Esophagus (tissue), 2 donors: Measurements from ENCODE around the gene PREB. TPM values are rescaled to one million over a fixed set of nuclear protein-coding genes. Genes with fewer than 3 reads are reported as not detected.
"Not testable (repeated sequence)": the region's sequence is repeated elsewhere in the genome, so short reads cannot be mapped to it uniquely, and the experiment has no call there.

Experiments used
- H3K27ac ChIP-seq, 2 donors: one replicate each; pipeline ENCODE4 v1.5.1; 2013; ENCODE audit warnings: low read depth in 2 of 2, mild to moderate bottlenecking in 2 of 2, inconsistent platforms in 1 of 2, low read length in 1 of 2, moderate library complexity in 1 of 2
- H3K27me3 ChIP-seq, 2 donors: one replicate each; pipeline ENCODE4 v1.6.1; 2013; ENCODE audit warnings: low read length in 2 of 2, control low read depth in 1 of 2, mild to moderate bottlenecking in 1 of 2; ENCODE audit not compliant: insufficient read depth in 2 of 2, control insufficient read depth in 1 of 2
- H3K36me3 ChIP-seq, 2 donors: one replicate each; pipeline ENCODE4 v1.6.1; 2013; ENCODE audit warnings: low read length in 1 of 2; ENCODE audit not compliant: control insufficient read depth in 2 of 2, insufficient read depth in 2 of 2
- H3K4me1 ChIP-seq, 2 donors: one replicate each; pipeline ENCODE4 v1.6.1; 2013; ENCODE audit warnings: low read length in 1 of 2; ENCODE audit not compliant: control insufficient read depth in 2 of 2, insufficient read depth in 2 of 2
- H3K4me3 ChIP-seq, 2 donors: one replicate each; pipeline ENCODE4 v1.5.1; 2013; ENCODE audit warnings: low read length in 2 of 2, mild to moderate bottlenecking in 2 of 2, low read depth in 1 of 2, moderate library complexity in 1 of 2
- H3K9me3 ChIP-seq, 2 donors: one replicate each; pipeline ENCODE4 v1.6.1; 2013; ENCODE audit warnings: mild to moderate bottlenecking in 2 of 2, low read depth in 1 of 2, low read length in 1 of 2, moderate library complexity in 1 of 2; ENCODE audit not compliant: control insufficient read depth in 2 of 2, insufficient read depth in 1 of 2
- WGBS, 2 donors: extraction: QIAGEN DNeasy Blood & Tissue Kit; methylation state at CpG; one replicate each; pipeline ENCODE4 v1.1.7; 2013; 5-methylcytosine and 5-hydroxymethylcytosine counted together
- polyA plus RNA-seq, 2 donors: library from polyadenylated mRNA; stranded (reverse); fragments of 200-250 nt; gene quantifications; one replicate each; pipeline ENCODE4 v1.2.3, GENCODE V29; 2013
- donor health status: healthy with polysubstance abuse.
- donor health status: Bipolar disorder and iron deficiency.

The PREB gene, protein sequence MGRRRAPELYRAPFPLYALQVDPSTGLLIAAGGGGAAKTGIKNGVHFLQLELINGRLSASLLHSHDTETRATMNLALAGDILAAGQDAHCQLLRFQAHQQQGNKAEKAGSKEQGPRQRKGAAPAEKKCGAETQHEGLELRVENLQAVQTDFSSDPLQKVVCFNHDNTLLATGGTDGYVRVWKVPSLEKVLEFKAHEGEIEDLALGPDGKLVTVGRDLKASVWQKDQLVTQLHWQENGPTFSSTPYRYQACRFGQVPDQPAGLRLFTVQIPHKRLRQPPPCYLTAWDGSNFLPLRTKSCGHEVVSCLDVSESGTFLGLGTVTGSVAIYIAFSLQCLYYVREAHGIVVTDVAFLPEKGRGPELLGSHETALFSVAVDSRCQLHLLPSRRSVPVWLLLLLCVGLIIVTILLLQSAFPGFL
- polyA plus RNA-seq, result 10 to 100 TPM; 24.1 to 29.7 TPM

DNA sequence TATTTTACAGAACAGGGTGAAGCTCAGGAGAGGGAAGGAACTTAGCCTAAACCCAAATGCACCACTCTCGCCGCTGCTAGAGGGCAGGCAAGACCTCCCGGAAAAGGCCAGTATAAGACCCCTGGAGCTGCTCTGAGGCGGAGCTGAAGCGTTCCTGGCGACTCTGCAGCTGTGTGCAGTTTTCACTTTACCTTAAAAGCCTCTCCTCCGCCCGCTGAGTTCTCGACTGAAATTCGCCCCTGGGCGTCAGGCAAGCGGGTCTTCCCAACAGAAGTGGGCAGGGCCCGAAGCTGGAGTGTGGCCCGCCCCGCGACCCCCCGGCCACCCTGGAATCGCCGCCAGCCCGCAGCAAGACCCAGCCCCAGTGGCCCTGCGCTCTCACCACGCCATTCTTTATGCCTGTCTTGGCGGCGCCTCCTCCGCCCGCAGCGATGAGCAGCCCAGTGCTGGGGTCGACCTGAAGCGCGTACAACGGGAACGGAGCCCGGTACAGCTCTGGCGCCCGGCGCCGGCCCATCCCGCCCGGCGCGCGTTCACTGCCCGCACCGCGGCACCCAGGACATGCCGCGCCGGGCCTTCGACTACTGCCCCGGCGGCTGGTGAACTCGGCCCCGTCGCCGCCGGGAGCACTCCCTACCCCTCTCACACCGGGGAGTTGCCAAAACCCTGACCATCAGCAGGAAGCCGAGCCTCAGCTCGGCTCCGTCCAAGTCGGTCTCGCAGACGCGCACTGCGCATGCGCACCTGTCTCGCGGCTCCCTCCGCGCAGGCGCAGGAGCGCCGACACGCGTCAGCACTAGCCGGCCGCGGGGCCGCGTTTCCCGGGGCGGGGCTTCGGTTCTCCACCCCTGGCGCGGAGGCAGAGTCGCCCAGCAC is at the start of gene PREB:
PREB (minus strand) TSS at position 732 of the 876 bp plus-strand sequence; CDS start at position 517, 215 bp downstream.
- Histone ChIP-seq H3K4me3 (peak within 1 kb of the TSS; percentile 85 to 88), H3K36me3 (peaks cover 2 to 25% of the 10 kb centered on the region in 2 donors), H3K27ac (peak within 1 kb of the TSS; percentile 82 to 86), H3K4me1 (peaks cover 2 to 8% of the 10 kb centered on the region in 2 donors), H3K27me3 (no peaks in the 10 kb centered on the region), H3K9me3 (no peaks in the 10 kb centered on the region)
- WGBS, 2 donors, result 1% methylated on average over 77 to 86 of the region's 86 CpGs

DNA sequence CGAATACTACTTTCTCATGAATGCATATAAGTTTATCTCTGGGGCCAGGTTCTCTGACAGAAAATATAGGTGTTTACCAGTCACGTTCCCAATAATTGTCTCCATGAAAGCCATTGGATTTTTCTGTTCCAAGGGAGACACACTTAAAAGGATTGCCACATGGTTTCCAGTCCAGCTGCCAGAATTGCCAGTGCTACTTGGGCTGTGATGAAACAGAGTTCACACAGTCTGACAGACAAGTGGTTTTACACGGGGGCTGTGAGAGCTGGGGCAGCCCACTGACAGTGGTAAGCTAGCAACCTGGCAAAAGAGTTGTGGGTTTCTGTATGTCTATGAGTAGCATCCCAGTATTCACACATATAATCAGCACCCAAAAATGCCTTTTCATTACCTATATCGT is 49.7 kb upstream of the PREB start:
- Histone ChIP-seq H3K9me3 (no peaks in the 10 kb centered on the region), H3K4me1 (no peaks in the 10 kb centered on the region), H3K27ac (peak overlapping the region in 1 of 2 donors; percentile 36), H3K36me3 (no peaks in the 10 kb centered on the region), H3K27me3 (no peaks in the 10 kb centered on the region), H3K4me3 (no peak overlapping the region)
- WGBS, 2 donors, result 64 to 65% methylated on average over 4 of the region's 4 CpGs

DNA sequence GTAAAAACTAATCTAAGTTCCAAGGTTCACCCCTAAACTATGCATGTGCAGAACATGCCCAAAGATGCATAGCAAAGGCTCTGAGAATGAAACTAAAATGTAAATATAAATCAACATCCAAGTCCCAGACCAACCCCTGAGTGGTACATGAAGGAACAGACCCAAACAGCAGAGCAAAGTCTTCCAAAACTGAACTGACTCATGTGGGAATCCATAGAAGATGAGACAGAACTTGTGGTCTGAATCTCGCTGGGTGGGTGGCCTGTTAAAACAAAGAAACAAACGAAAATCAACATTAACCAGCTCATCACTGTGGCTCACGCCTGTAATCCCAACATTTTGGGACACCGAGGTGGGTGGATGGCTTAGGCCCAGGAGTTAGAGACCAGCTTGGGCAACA is 47.9 kb upstream of the PREB start:
- Histone ChIP-seq H3K4me3 (no peak overlapping the region), H3K27me3 (no peaks in the 10 kb centered on the region), H3K27ac (no peak overlapping the region), H3K36me3 (no peaks in the 10 kb centered on the region), H3K9me3 (no peaks in the 10 kb centered on the region), H3K4me1 (no peaks in the 10 kb centered on the region)
- WGBS, 2 donors, result 52 to 69% methylated on average over 4 of the region's 4 CpGs

DNA sequence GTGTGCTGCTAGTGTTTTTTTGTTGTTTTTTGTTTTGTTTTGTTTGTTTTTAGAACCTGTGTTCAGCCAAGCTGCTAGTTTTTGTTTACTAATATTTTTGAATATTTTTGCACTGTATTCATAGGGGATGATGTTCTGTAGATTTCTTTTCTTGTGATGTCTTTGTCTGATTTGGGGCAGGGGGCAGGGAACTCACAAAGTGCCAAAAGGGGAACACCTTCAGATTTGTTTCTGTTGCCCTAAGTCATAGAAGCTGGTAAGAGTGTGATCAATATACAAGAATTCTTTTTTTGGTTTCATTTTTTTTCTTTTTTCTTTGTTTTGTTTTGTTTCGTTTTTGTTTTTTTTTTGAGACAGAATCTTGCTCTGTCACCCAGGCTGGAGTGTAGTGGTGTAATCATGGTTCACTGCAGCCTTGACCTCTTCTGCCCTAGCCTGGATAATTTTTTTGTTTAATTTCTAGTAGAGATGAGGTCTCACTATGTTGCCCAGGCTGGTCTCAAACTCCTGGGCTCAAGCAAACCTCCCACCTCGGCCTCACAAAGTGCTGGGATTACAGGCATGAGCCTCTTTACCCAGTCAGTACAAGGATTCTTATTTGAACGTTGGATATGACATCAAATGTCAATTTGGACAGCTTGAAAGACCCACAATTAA is 45.0 kb upstream of the PREB start:
- no peaks in the 10 kb centered on the region for H3K4me1 ChIP-seq
- no peaks in the 10 kb centered on the region for H3K9me3 ChIP-seq
- no peak overlapping the region for H3K4me3 ChIP-seq
- H3K27me3 ChIP-seq, result no peaks in the 10 kb centered on the region
- 61 to 67% methylated on average over 3 of the region's 3 CpGs for WGBS, 2 donors
- no peaks in the 10 kb centered on the region for H3K36me3 ChIP-seq
- H3K27ac ChIP-seq, result no peak overlapping the region

DNA sequence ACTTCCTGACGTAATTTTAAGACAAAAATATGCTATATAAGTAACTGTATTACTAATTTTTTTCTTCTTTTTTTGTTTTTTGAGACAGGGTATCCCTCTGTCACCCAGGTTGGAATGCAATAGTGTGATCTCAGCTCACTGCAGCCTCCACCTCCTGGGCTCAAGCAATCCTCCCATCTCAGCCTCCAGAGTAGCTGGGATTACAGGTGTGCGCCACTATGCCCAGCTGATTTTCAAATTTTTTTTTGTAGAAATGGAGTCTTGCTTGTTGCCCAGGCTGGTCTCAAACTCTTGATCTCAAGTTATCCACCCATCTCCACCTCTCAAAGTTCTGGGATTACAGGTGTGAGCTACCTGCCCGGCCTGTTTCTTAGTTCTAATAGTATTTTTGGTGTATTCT is 44.0 kb upstream of the PREB start:
- Histone ChIP-seq H3K27me3 (no peaks in the 10 kb centered on the region), H3K4me1 (no peaks in the 10 kb centered on the region), H3K9me3 (no peaks in the 10 kb centered on the region), H3K27ac (no peak overlapping the region), H3K36me3 (no peaks in the 10 kb centered on the region), H3K4me3 (no peak overlapping the region)
- 84 to 92% methylated on average over 3 of the region's 3 CpGs for WGBS, 2 donors

DNA sequence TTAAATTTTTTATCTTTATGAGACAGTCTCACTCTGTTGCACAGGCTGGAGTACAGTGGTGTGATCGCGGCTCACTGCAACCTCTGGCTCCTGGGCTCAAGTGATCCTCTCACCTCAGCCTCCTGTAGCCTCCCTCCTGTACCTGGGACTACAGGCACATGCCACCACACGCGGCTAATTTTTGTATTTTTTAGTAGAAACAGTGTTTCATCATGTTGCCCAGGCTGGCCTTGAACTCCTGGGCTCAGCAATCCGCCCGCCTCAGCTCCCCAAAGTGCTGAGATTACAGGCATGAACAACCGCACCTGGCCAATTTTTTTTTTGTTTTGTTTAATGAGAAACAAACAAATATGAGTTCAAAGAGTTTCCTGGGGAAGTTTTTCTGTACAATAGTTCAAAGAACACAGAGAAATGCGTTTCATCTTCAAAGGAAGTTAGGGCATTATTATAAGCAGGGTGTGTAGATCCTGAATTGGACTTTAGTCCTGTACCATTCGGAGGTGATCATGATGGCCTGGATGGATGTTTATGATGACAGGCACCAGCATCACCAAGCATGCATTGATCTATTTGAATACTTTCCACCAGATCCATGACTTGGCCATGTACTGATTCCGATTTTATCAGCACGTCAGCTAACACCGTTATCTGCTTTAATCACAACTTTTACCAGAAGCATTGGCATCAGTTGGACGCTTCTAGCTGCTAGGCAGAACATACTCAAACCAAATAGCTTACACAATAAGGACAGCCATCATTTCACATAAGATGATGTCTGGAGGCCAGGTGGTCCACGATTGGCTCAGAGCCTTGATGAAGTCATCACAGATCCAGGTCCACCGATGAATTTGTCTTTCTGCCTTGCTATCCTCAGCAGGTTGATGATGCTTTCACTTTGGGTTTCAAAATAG is 43.3 kb upstream of the PREB start:
- no peaks in the 10 kb centered on the region for H3K9me3 ChIP-seq

DNA sequence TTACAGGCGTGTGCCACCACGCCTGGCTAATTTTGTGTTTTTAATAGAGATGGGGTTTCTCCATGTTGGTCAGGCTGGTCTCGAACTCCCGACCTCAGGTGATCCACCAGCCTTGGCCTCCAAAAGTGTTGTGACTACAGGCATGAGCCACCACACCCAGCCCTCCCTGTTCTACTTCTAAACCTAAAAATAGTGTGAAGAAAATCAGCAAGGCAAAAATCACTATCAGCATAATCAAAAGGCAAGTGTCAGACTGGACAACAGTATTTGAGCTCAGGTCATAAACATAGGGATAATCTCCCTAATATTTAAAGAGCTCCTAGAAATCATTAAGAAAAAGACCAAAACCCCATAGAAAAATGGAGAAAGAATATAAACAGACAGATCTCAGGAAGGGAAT is 41.3 kb upstream of the PREB start:
- H3K4me3 ChIP-seq, H3K4me1 ChIP-seq, H3K27ac ChIP-seq, H3K27me3 ChIP-seq, H3K9me3 ChIP-seq, H3K36me3 ChIP-seq: not testable (repeated sequence)
- WGBS, 2 donors, result 87 to 91% methylated on average over 4 of the region's 4 CpGs

More for the DNA sequence above, 43.3 kb upstream of the PREB start:
- Histone ChIP-seq H3K27me3 (no peaks in the 10 kb centered on the region), H3K4me1 (no peaks in the 10 kb centered on the region), H3K4me3 (no peak overlapping the region), H3K36me3 (no peaks in the 10 kb centered on the region), H3K27ac (no peak overlapping the region)
- WGBS, 2 donors, result 70 to 75% methylated on average over 15 of the region's 15 CpGs

DNA sequence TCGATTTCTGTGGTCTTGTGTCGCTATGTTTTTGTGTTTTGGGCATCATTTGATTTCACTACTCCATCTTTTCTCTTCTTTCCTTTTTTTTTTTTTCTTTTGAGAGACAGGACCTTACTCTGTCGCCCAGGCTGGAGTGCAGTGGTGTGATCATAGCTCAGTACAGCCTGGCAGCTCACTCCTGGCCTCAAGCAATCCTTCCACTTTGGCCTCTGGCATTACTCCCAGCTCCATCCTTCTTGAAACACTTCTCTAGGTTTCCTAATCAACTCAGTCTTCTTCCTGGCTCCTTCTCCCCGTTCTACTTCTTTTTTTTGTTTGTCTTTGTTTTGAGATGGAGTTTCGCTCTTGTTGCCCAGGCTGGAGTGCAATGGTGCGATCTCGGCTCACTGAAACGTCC is 40.9 kb upstream of the PREB start:
- Histone ChIP-seq H3K36me3 (no peaks in the 10 kb centered on the region), H3K4me3 (no peak overlapping the region), H3K4me1 (no peaks in the 10 kb centered on the region), H3K9me3 (no peaks in the 10 kb centered on the region), H3K27me3 (no peaks in the 10 kb centered on the region), H3K27ac (no peak overlapping the region)
- 66 to 71% methylated on average over 8 of the region's 8 CpGs for WGBS, 2 donors

DNA sequence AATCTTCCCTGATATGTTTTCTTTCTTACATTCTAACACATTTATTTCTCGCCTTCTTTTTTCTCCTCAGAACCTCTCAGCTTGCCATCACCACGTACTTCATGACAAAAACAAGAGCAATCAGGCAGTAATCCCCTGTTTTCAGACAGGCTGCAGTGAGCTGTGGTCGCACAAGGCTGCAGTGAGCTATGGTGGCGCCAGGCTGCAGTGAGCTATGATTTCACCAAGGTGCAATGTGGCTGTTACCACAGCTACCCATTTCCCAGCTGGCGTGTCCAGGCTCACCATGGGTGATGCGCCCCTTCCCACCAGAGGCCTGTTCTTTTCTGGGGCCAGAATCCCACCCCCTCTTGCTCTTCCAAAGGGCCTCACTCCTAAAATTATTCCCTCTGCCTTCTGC is 40.2 kb upstream of the PREB start:
- Histone ChIP-seq H3K4me1 (no peaks in the 10 kb centered on the region), H3K36me3 (no peaks in the 10 kb centered on the region), H3K27me3 (no peaks in the 10 kb centered on the region), H3K9me3 (no peaks in the 10 kb centered on the region), H3K27ac (no peak overlapping the region), H3K4me3 (no peak overlapping the region)
- 71 to 83% methylated on average over 6 of the region's 6 CpGs for WGBS, 2 donors
